ENCODE measurements around the gene MGP. TPM values are rescaled to one million over a fixed set of nuclear protein-coding genes. Genes with fewer than 3 reads are reported as not detected.

The MGP gene
- polyA plus RNA-seq, 3 donors, result not detected

DNA sequence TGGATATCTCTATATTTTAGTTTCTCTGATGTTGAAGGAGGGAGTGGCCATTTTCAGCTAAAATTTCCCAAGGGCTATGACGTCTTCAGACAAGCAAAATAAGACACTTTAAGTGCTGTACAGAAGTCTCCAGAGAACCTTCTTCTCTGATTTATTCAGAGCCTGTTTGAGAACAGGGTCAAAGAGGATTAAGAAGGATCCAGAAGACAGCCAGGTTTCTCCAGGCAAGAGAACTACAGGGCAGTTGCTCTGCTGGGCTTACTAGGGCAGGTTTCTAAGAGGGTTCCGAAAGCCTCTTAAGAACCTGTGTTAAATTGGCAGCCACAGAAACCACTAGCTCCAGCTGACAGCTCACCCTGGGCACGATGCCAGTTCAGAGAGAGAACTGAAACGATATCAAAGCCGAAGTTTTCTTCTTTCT is 1.2 kb downstream of the MGP start:
- Mint-ChIP-seq H3K27me3 (ENCODE audit: low read depth in 3 of 3) (peaks cover 16 to 26% (median 22%) of the 10 kb centered on the region in 3 donors), H3K4me1 (peaks cover 27% of the 10 kb centered on the region), H3K4me3 (peak overlapping the region; percentile 59 to 83), H3K9me3 (peaks cover 0 to 7% (median 0%) of the 10 kb centered on the region in 7 donors), H3K27ac (peak overlapping the region; percentile 64 to 87 (median 77)), H3K36me3 (no peaks in the 10 kb centered on the region)
- peak; percentile 68 to 75 (median 69) for DNase-seq
- H3K4me1 ChIP-seq (ENCODE audit: control insufficient read depth in 1 of 2, insufficient read depth in 2 of 2, low read length in 2 of 2), result peaks cover 20 to 23% of the 10 kb centered on the region in 2 donors
- TF ChIP-seq, protein P1, sequence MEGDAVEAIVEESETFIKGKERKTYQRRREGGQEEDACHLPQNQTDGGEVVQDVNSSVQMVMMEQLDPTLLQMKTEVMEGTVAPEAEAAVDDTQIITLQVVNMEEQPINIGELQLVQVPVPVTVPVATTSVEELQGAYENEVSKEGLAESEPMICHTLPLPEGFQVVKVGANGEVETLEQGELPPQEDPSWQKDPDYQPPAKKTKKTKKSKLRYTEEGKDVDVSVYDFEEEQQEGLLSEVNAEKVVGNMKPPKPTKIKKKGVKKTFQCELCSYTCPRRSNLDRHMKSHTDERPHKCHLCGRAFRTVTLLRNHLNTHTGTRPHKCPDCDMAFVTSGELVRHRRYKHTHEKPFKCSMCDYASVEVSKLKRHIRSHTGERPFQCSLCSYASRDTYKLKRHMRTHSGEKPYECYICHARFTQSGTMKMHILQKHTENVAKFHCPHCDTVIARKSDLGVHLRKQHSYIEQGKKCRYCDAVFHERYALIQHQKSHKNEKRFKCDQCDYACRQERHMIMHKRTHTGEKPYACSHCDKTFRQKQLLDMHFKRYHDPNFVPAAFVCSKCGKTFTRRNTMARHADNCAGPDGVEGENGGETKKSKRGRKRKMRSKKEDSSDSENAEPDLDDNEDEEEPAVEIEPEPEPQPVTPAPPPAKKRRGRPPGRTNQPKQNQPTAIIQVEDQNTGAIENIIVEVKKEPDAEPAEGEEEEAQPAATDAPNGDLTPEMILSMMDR (IDR thresholded peaks at IDR 0.05), result no peak
- no peaks in the 10 kb centered on the region for H3K79me2 ChIP-seq (ENCODE audit: insufficient read depth, low read length)
- whole genome bisulfite sequencing (ENCODE audit: insufficient coverage), result 0% methylated on average over 4 of the region's 5 CpGs
- H2AFZ ChIP-seq (ENCODE audit: insufficient read depth, low read depth, low read length, poor library complexity, severe bottlenecking), result peak overlapping the region; percentile 74
- no peaks in the 10 kb centered on the region for H3K36me3 ChIP-seq (replicated peaks in 1 of 2; ENCODE audit: control insufficient read depth in 1 of 2, insufficient read depth in 2 of 2, low read length in 2 of 2)
- no peaks in the 10 kb centered on the region for H3K9me3 ChIP-seq (replicated peaks in 1 of 2; ENCODE audit: control insufficient read depth in 1 of 2, insufficient read depth in 1 of 2, low read length in 2 of 2)
- H3K27ac ChIP-seq (ENCODE audit: low read depth in 1 of 2, low read length in 2 of 2), result no peak overlapping the region
- peaks cover 10 to 20% of the 10 kb centered on the region in 2 donors for H3K27me3 ChIP-seq (ENCODE audit: control insufficient read depth in 2 of 2, insufficient read depth in 2 of 2, low read length in 2 of 2)
- peak overlapping the region; percentile 15 for H3K9ac ChIP-seq (ENCODE audit: insufficient read depth, low read length, poor library complexity, severe bottlenecking)
- no peaks in the 10 kb centered on the region for H4K20me1 ChIP-seq (ENCODE audit: insufficient read depth, low read length)
- intact Hi-C loops (cut with micrococcal nuclease), result no loop called here
- H3K4me3 ChIP-seq (replicated peaks in 1 of 3; ENCODE audit: low read depth in 2 of 3, low read length in 3 of 3), result peak overlapping the region in 2 of 3 experiments; percentile 38 to 51
- peak overlapping the region; percentile 61 for H3K4me2 ChIP-seq (replicated peaks; ENCODE audit: extremely low read depth, low read length, poor library complexity, severe bottlenecking)

DNA sequence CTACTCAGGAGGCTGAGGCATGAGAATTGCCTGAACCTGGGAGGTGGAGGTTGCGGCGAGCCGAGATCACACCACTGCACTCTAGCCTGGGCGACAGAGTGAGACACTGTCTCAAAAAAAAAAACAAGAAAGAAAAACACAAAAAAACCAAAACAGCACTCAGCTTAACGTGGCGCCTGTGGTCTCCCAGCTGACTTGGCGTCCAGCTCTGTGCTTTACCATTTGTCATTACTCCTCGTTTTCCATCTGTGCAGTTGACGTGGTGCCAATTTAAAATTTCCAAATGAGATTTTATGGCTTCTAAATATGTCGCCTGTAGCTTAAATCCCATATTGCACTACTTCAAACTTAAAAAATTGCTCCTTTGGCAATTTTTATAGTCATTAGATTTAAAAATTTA is 2.0 kb downstream of the MGP start:
- no peaks in the 10 kb centered on the region for H3K36me3 Mint-ChIP-seq
- peaks cover 0 to 7% (median 0%) of the 10 kb centered on the region in 7 donors for H3K9me3 Mint-ChIP-seq
- H3K9ac ChIP-seq (ENCODE audit: insufficient read depth, low read length, poor library complexity, severe bottlenecking), result no peak overlapping the region
- 84% methylated on average over 6 of the region's 10 CpGs for WGBS (ENCODE audit: insufficient coverage)
- H4K20me1 ChIP-seq (ENCODE audit: insufficient read depth, low read length), result no peaks in the 10 kb centered on the region
- H2AFZ ChIP-seq (ENCODE audit: insufficient read depth, low read depth, low read length, poor library complexity, severe bottlenecking), result no peak overlapping the region
- H3K4me1 Mint-ChIP-seq, result peaks cover 27% of the 10 kb centered on the region
- no peaks in the 10 kb centered on the region for H3K79me2 ChIP-seq (ENCODE audit: insufficient read depth, low read length)
- H3K27ac Mint-ChIP-seq, result no peak overlapping the region
- TF ChIP-seq, protein P1 (IDR thresholded peaks at IDR 0.05), result no peak
- DNase-seq, result no peak
- no peak overlapping the region for H3K4me2 ChIP-seq (replicated peaks; ENCODE audit: extremely low read depth, low read length, poor library complexity, severe bottlenecking)
- H3K4me3 Mint-ChIP-seq, result no peak overlapping the region
- H3K27me3 ChIP-seq (ENCODE audit: control insufficient read depth in 2 of 2, insufficient read depth in 2 of 2, low read length in 2 of 2), result peaks cover 10 to 16% of the 10 kb centered on the region in 2 donors
- H3K27ac ChIP-seq (ENCODE audit: low read depth in 1 of 2, low read length in 2 of 2), result no peak overlapping the region
- peaks cover 13 to 26% (median 20%) of the 10 kb centered on the region in 3 donors for H3K27me3 Mint-ChIP-seq (ENCODE audit: low read depth in 3 of 3)
- H3K4me1 ChIP-seq (ENCODE audit: control insufficient read depth in 1 of 2, insufficient read depth in 2 of 2, low read length in 2 of 2), result peaks cover 20 to 23% of the 10 kb centered on the region in 2 donors
- H3K4me3 ChIP-seq (replicated peaks in 1 of 3; ENCODE audit: low read depth in 2 of 3, low read length in 3 of 3), result no peak overlapping the region
- no peaks in the 10 kb centered on the region for H3K9me3 ChIP-seq (replicated peaks in 1 of 2; ENCODE audit: control insufficient read depth in 1 of 2, insufficient read depth in 1 of 2, low read length in 2 of 2)
- H3K36me3 ChIP-seq (replicated peaks in 1 of 2; ENCODE audit: control insufficient read depth in 1 of 2, insufficient read depth in 2 of 2, low read length in 2 of 2), result no peaks in the 10 kb centered on the region
- intact Hi-C loops (cut with micrococcal nuclease), result no loop called here

Data from CD14-positive monocyte (primary cell).